Measurements from ENCODE around the gene BAZ2B. TPM values are rescaled to one million over a fixed set of nuclear protein-coding genes. Genes with fewer than 3 reads are reported as not detected.
"Not testable (repeated sequence)": the region's sequence is repeated elsewhere in the genome, so short reads cannot be mapped to it uniquely, and the experiment has no call there.

Gene BAZ2B
- total RNA-seq, 6 experiments from 2014 or later = 18.0 to 32.8 (median 24.2) TPM

GRCh38 chr2:159633219-159633618 is 16.9 kb upstream of the BAZ2B start:
- WGBS (ENCODE audit: insufficient coverage, low coverage, low lambda C conversion rate, missing lambda C conversion rate) = 100% methylated on average over 2 of the region's 2 CpGs
- ATAC-seq (no peak), DNase-seq (no peak)
- Histone ChIP-seq H3K4me1 (no peaks in the 10 kb centered on the region), H3K27me3 (no peaks in the 10 kb centered on the region), H3K9me3 (no peaks in the 10 kb centered on the region), H3K4me3 (no peak overlapping the region), H3K27ac (no peak overlapping the region), H3K36me3 (no peaks in the 10 kb centered on the region)
- intact Hi-C loops (cut with DNase I) = no loop called here
- TF ChIP-seq POLR2A (IDR thresholded peaks at IDR 0.05) (no peak), CTCF (IDR thresholded peaks at IDR 0.05) (no peak)

- H3K27me3 ChIP-seq; H3K36me3 ChIP-seq; H3K4me3 ChIP-seq; intact Hi-C loops (cut with DNase I); DNase-seq; H3K27ac ChIP-seq; H3K4me1 ChIP-seq; ATAC-seq; H3K9me3 ChIP-seq: not testable (repeated sequence)
- 79% methylated on average over 2 of the region's 2 CpGs for WGBS (ENCODE audit: insufficient coverage, low coverage, low lambda C conversion rate, missing lambda C conversion rate)
These were observed 9.3 kb upstream of the BAZ2B start for GRCh38 chr2:159625628-159626027.

- Histone ChIP-seq H3K27ac (no peak overlapping the region), H3K36me3 (no peaks in the 10 kb centered on the region), H3K4me1 (peaks cover 0 to 6% (median 2%) of the 10 kb centered on the region in 4 donors), H3K27me3 (no peaks in the 10 kb centered on the region), H3K9me3 (no peaks in the 10 kb centered on the region), H3K4me3 (no peak overlapping the region)
- no peak for ATAC-seq
- intact Hi-C loops (cut with DNase I) = no loop called here
- TF ChIP-seq CTCF (IDR thresholded peaks at IDR 0.05) (no peak), POLR2A (IDR thresholded peaks at IDR 0.05) (no peak)
- WGBS (ENCODE audit: insufficient coverage, low coverage, low lambda C conversion rate, missing lambda C conversion rate) = 100% methylated on average over 1 of the region's 1 CpG
- no peak for DNase-seq
These were observed 7.1 kb upstream of the BAZ2B start for GRCh38 chr2:159623436-159623835.

GRCh38 chr2:159622966-159623365 is 6.6 kb upstream of the BAZ2B start:
- Histone ChIP-seq H3K36me3 (no peaks in the 10 kb centered on the region), H3K4me3 (no peak overlapping the region), H3K27ac (no peak overlapping the region), H3K4me1 (peaks cover 0 to 6% (median 2%) of the 10 kb centered on the region in 4 donors), H3K9me3 (no peaks in the 10 kb centered on the region), H3K27me3 (no peaks in the 10 kb centered on the region)
- no peak for TF ChIP-seq CTCF (IDR thresholded peaks at IDR 0.05)
- TF ChIP-seq POLR2A (IDR thresholded peaks at IDR 0.05) = no peak
- WGBS (ENCODE audit: insufficient coverage, low coverage, low lambda C conversion rate, missing lambda C conversion rate) = 90% methylated on average over 2 of the region's 2 CpGs
- intact Hi-C loops (cut with DNase I) = no loop called here
- ATAC-seq = no peak
- no peak for DNase-seq

GRCh38 chr2:159620796-159621195 is 4.4 kb upstream of the BAZ2B start:
- no peak for ATAC-seq
- intact Hi-C loops (cut with DNase I) = no loop called here
- H3K4me3 ChIP-seq = no peak overlapping the region
- no peaks in the 10 kb centered on the region for H3K27me3 ChIP-seq
- no peak overlapping the region for H3K27ac ChIP-seq
- TF ChIP-seq CTCF (IDR thresholded peaks at IDR 0.05) = no peak
- no peak for TF ChIP-seq POLR2A (IDR thresholded peaks at IDR 0.05)
- no peak for DNase-seq
- peaks cover 0 to 6% (median 2%) of the 10 kb centered on the region in 4 donors for H3K4me1 ChIP-seq
- H3K36me3 ChIP-seq = no peaks in the 10 kb centered on the region
- H3K9me3 ChIP-seq = no peaks in the 10 kb centered on the region
- 84% methylated on average over 2 of the region's 2 CpGs for WGBS (ENCODE audit: insufficient coverage, low coverage, low lambda C conversion rate, missing lambda C conversion rate)

Measured in right lobe of liver (tissue), 6 donors.